ENCODE measurements around the gene NFIA. TPM values are rescaled to one million over a fixed set of nuclear protein-coding genes. Genes with fewer than 3 reads are reported as not detected.

Gene NFIA
- total RNA-seq, 2 experiments from 2014 or later = 0.80 to 5.4 TPM

DNA sequence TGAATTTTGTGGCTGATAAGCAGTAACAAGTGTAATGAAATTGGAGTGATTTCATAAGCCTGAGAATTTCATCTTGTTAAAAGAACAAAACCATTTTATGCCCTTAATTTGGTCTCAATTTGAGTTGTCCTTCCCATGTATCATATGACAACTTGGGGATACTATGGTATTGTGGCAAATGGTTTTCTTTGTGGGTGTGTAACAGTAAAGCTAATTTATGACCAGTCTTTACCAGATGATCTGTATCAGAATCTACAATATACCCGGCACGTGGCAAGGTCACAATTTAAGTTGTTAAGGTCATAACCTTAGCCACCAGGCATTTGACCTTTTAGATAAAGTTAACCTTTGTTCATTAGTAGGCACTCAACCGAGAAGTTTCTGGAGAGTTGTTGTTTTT, 9.1 kb downstream of the NFIA start:
- CTCF ChIA-PET = interaction anchor here (1.6 kb wide), 1 partner anchor 41 kb away, joined by 7 read pairs; no protein-coding TSS in a partner anchor
- H3K9me3 Mint-ChIP-seq (ENCODE audit: low read depth) = no peaks in the 10 kb centered on the region
- no peaks in the 10 kb centered on the region for H3K27me3 Mint-ChIP-seq

DNA sequence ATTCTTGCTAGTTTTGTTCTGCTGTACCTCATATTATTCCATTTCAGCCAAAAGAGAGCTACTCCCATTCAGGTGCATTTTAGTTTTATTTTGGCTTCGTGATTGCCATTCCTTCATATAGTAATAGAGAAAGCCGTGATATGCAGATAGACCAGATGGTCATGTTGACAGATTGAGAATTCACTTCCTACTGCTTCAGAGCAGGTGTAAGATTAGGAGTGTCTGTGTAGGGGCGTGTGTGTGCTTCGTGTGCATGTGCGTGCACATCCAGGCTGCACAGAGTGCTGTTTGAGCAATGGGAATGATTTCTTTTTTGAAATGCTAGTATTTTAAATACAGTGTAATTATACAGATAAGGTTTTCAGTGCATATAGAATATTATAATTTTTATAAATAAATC, 10.3 kb downstream of the NFIA start:
- peaks cover 2% of the 10 kb centered on the region for H3K36me3 Mint-ChIP-seq
- H3K4me1 Mint-ChIP-seq = peaks cover 17% of the 10 kb centered on the region
- ATAC-seq (no peak), DNase-seq (no peak)
- CTCF ChIA-PET = interaction anchor here (1.6 kb wide), 1 partner anchor 42 kb away, joined by 7 read pairs; no protein-coding TSS in a partner anchor
- no peaks in the 10 kb centered on the region for H3K9me3 Mint-ChIP-seq (ENCODE audit: low read depth)
- no peak overlapping the region for H3K4me3 Mint-ChIP-seq
- no peak overlapping the region for H3K27ac Mint-ChIP-seq
- no peaks in the 10 kb centered on the region for H3K27me3 Mint-ChIP-seq

More for the DNA sequence above, 9.1 kb downstream of the NFIA start:
- Mint-ChIP-seq H3K4me1 (peaks cover 14% of the 10 kb centered on the region), H3K4me3 (no peak overlapping the region), H3K27ac (no peak overlapping the region), H3K36me3 (peaks cover 2% of the 10 kb centered on the region)
- no peak for ATAC-seq
- no peak for DNase-seq

DNA sequence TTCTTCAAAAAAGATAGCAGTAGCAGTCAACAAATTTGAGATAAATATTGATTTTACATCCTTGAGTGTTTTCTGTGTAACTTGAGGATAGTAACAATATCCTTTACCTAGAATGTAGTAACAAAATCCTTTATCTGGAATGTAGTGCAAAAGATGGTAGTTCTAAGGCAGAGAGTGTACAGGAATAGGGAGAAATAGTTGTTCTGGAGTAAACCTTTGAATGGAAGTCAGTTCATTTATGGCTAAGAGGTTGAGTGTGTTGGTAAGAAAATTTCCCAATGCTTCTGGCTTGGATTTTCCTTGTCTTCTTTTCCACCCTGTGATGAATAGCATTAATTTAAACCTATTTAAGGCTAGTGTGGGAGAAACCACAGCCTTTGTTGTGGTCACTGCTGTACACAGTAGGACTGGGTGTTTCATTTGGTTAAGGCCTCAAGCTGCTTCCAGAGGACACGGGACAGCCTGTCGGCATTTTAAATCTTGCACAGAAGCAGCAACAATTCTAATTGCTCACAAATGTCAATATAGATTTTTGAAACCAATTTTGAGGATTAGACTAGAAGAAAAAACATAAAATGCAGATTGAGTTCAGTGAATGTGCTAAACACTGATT, 11.3 kb downstream of the NFIA start:
- Mint-ChIP-seq H3K9me3 (ENCODE audit: low read depth) (no peaks in the 10 kb centered on the region), H3K4me3 (no peak overlapping the region), H3K27me3 (no peaks in the 10 kb centered on the region), H3K27ac (no peak overlapping the region), H3K36me3 (peaks cover 2% of the 10 kb centered on the region), H3K4me1 (peaks cover 17% of the 10 kb centered on the region)
- DNase-seq = no peak
- ATAC-seq = no peak
- CTCF ChIA-PET = interaction anchor here (1.0 to 1.3 kb wide), 3 partner anchors 8 to 51 kb away, joined by 3 to 5 read pairs (median 4); no protein-coding TSS in a partner anchor

DNA sequence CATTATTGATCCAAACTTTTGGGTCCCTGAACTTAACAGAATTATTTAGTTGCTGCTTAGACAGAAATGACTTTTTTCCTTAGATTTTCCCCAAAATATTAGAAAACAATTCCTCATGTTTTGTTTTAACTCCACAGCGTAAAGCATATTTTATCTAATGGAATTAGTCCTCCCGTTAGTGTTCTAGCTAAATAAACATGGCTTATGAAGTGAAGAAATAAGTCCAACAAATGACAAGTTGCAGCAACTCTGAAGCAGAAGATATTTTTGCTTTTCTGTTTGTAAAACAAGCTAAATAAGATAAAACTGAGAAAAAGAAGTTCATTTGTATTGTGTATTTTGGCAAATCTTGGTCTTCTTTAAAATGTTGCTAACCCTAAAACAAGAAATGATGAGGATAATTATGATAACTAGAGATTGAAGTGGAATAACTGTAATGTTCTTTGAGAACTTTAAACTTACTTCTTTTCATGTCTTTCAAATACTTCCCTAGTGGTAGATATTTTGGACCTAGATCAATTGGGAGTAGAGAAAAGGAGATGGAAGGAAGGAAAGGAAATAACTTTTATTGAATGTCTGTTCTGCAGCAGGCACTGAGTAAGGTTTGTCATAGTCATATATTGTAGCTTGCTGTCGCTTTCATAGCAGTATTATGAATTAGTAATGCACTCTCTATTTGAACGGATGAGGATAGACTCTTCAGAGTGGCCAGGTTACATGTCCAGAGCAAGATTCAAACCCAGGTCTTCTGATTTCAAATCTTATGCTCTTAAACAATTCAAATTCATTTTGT, 12.5 kb downstream of the NFIA start:
- H3K36me3 Mint-ChIP-seq = peaks cover 2% of the 10 kb centered on the region
- H3K27me3 Mint-ChIP-seq = no peaks in the 10 kb centered on the region
- no peak overlapping the region for H3K27ac Mint-ChIP-seq
- CTCF ChIA-PET = interaction anchor here (1.0 to 1.3 kb wide), 3 partner anchors 9 to 52 kb away, joined by 3 to 5 read pairs (median 4); no protein-coding TSS in a partner anchor
- DNase-seq (no peak), ATAC-seq (no peak)
- no peak overlapping the region for H3K4me3 Mint-ChIP-seq
- no peaks in the 10 kb centered on the region for H3K9me3 Mint-ChIP-seq (ENCODE audit: low read depth)
- H3K4me1 Mint-ChIP-seq = peaks cover 17% of the 10 kb centered on the region

DNA sequence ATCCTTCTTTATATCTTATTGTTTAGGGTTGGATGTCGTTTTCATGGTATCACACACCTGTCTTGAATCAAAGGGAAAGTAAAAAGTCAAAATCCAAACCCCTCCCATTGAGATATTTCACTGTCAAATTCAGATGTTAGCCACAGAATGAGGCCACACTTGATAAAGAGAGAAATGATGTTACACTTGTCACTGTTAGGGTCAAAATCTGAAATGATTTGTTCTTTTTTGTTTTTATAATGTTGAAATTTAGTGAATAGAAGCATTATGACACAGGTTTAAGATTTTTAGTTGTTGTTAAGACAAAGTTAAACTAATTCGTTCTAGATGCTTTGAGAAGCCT, 13.1 kb downstream of the NFIA start:
- no peak overlapping the region for H3K27ac Mint-ChIP-seq
- no peaks in the 10 kb centered on the region for H3K27me3 Mint-ChIP-seq
- DNase-seq = no peak
- H3K4me1 Mint-ChIP-seq = peaks cover 17% of the 10 kb centered on the region
- H3K4me3 Mint-ChIP-seq = no peak overlapping the region
- no peaks in the 10 kb centered on the region for H3K9me3 Mint-ChIP-seq (ENCODE audit: low read depth)
- CTCF ChIA-PET = no interaction called here
- H3K36me3 Mint-ChIP-seq = peaks cover under 1% of the 10 kb centered on the region
- ATAC-seq = no peak

DNA sequence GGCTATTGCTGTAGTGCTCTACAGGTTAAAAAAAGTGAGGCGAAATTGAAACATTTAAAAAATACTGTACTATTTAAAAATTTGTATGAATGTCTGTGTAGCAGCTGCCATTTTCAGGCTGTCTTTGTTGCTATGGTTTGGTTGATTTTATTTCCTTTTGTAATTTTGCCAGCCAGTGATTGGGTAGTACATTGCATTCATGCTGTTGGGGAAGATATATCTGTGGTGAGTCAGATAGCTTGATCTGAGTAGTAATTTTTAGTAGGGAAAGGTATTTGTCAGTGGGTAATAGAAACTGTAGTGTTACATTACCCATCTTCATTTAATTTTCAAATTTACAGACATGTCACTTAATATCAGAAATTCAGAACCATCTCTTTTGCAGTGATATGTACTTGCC, 15.0 kb downstream of the NFIA start:
- ATAC-seq (no peak), DNase-seq (no peak)
- H3K9me3 Mint-ChIP-seq (ENCODE audit: low read depth) = no peaks in the 10 kb centered on the region
- CTCF ChIA-PET = interaction anchor here (1.0 to 1.5 kb wide), 2 partner anchors 14 to 48 kb away, joined by 3 read pairs; no protein-coding TSS in a partner anchor
- H3K36me3 Mint-ChIP-seq = no peaks in the 10 kb centered on the region
- H3K27ac Mint-ChIP-seq = no peak overlapping the region
- H3K4me3 Mint-ChIP-seq = no peak overlapping the region
- H3K27me3 Mint-ChIP-seq = no peaks in the 10 kb centered on the region
- H3K4me1 Mint-ChIP-seq = peaks cover 21% of the 10 kb centered on the region

DNA sequence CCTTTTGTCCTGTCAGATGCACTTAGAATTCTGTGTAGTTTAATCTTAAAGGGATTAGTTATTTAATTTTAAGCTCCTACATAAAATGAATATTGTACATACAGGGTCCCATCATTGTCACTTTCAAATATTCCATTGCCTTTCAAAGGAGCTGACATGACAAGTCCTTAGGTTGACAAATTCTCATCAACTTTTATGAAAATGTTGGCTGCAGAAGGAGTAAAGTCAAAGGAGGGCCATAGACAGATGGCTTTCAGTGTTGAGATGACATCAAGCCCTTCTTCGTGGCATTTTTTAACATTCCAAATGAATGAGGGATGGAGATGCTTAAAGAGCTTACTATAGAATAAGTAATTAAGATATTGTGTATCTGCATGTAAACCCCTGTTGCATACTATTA, 15.4 kb downstream of the NFIA start:
- DNase-seq (no peak), ATAC-seq (no peak)
- Mint-ChIP-seq H3K36me3 (no peaks in the 10 kb centered on the region), H3K27ac (no peak overlapping the region), H3K4me3 (no peak overlapping the region), H3K4me1 (peaks cover 21% of the 10 kb centered on the region), H3K9me3 (ENCODE audit: low read depth) (no peaks in the 10 kb centered on the region), H3K27me3 (no peaks in the 10 kb centered on the region)
- CTCF ChIA-PET = interaction anchor here (1.0 to 1.2 kb wide), 2 partner anchors 14 to 47 kb away, joined by 3 to 6 read pairs; no protein-coding TSS in a partner anchor

DNA sequence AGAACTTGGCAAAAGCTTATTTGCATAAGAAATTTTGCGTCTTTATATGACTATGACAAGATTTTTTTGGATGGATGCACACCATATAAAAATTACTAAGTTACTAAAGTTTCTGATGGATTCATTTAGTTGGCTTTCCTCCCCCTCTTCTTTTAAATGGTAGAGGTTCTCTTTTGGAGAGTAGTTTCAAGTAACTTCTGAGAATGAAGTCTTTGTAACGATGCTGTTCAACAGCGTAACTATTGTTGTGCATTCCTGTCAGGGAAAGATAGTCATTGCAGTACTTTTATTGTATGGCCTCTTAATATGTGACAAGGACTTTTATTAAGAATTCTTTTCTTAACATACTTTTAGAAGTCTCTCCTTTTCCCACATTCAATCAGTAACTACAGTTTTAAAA, 16.0 kb downstream of the NFIA start:
- Mint-ChIP-seq H3K27me3 (no peaks in the 10 kb centered on the region), H3K36me3 (no peaks in the 10 kb centered on the region), H3K4me3 (no peak overlapping the region), H3K27ac (no peak overlapping the region), H3K9me3 (ENCODE audit: low read depth) (no peaks in the 10 kb centered on the region), H3K4me1 (peaks cover 21% of the 10 kb centered on the region)
- DNase-seq = no peak
- CTCF ChIA-PET = interaction anchor here (1.2 kb wide), 1 partner anchor 48 kb away, joined by 6 read pairs; no protein-coding TSS in a partner anchor
- no peak for ATAC-seq

DNA sequence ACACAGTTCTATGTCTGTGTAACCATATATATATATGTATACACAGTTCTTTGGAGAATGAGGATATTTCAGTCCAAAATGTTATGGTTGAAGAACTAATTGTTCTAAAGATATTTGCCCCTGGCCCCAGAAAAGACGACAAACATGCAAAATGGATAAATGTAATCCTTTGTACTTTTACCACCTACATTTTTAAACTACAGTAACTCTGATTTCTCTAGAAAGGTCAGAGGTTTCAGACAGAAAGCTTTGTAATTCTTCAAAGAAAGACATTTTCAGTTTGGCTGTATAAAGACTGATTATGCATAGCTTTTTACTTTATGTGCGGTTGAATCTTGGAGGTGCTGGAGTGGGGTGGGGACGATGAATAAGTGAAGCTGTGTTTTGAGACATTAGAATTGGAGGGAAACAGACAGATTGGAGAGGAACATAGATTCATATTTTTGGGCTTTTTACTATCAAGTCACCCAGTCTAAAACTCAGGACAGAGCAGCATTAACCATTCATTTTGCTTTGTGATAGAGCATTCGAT, 16.6 kb downstream of the NFIA start:
- peaks cover 19% of the 10 kb centered on the region for H3K4me1 Mint-ChIP-seq
- H3K36me3 Mint-ChIP-seq = no peaks in the 10 kb centered on the region
- no peaks in the 10 kb centered on the region for H3K9me3 Mint-ChIP-seq (ENCODE audit: low read depth)
- CTCF ChIA-PET = interaction anchor here (1.2 kb wide), 1 partner anchor 49 kb away, joined by 6 read pairs; no protein-coding TSS in a partner anchor
- no peak overlapping the region for H3K27ac Mint-ChIP-seq
- DNase-seq (no peak), ATAC-seq (no peak)
- H3K27me3 Mint-ChIP-seq = no peaks in the 10 kb centered on the region
- no peak overlapping the region for H3K4me3 Mint-ChIP-seq

DNA sequence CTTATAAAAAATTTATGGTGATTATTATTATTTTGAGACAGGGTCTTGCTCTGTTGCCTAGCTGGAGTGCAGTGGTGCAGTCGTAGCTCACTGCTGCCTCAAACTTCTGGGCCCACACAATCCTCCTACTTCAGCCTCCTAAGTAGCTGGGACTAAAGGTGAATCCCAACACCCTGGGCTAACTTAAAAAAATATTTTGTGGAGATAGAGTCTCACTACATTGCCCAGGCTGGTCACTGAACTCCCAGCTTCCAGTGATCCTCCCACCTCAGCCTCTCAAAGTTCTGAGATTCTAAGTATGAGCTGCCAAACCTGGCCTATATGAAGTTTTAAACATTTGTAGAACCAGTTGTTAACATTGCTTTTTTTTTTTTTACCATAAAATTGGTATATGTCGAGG, 18.2 kb downstream of the NFIA start:
- ATAC-seq = no peak
- CTCF ChIA-PET = interaction anchor here (1.2 to 1.3 kb wide), 2 partner anchors 49 to 122 kb away, joined by 3 to 4 read pairs; no protein-coding TSS in a partner anchor
- H3K36me3 Mint-ChIP-seq = no peaks in the 10 kb centered on the region
- H3K27ac Mint-ChIP-seq = no peak overlapping the region
- no peaks in the 10 kb centered on the region for H3K9me3 Mint-ChIP-seq (ENCODE audit: low read depth)
- no peak for DNase-seq
- H3K4me1 Mint-ChIP-seq = peaks cover 9% of the 10 kb centered on the region
- H3K4me3 Mint-ChIP-seq = no peak overlapping the region
- no peaks in the 10 kb centered on the region for H3K27me3 Mint-ChIP-seq

DNA sequence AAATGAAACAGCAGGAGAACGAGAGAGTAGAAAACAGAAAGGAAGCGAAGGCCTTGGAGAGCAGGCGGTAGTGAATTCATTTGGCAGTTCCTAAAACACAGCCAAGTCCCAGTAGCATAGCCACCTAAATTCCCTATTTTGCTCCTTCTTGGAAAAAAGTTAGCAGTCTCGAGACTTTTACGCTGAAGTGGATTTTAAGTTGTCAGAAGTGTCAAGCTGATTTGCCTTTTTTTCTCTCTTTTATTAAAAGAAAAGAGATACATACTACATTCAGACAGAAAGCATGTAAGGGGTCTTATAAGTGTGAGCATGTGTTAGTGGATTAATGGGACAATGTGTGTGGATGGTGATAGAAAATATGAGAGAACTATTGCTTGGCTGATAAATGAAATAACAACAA, 19.2 kb downstream of the NFIA start:
- peaks cover 9% of the 10 kb centered on the region for H3K4me1 Mint-ChIP-seq
- H3K36me3 Mint-ChIP-seq = peaks cover 1% of the 10 kb centered on the region
- CTCF ChIA-PET = no interaction called here
- H3K4me3 Mint-ChIP-seq = no peak overlapping the region
- no peak for DNase-seq
- ATAC-seq = no peak
- no peak overlapping the region for H3K27ac Mint-ChIP-seq
- H3K9me3 Mint-ChIP-seq (ENCODE audit: low read depth) = no peaks in the 10 kb centered on the region
- no peaks in the 10 kb centered on the region for H3K27me3 Mint-ChIP-seq

DNA sequence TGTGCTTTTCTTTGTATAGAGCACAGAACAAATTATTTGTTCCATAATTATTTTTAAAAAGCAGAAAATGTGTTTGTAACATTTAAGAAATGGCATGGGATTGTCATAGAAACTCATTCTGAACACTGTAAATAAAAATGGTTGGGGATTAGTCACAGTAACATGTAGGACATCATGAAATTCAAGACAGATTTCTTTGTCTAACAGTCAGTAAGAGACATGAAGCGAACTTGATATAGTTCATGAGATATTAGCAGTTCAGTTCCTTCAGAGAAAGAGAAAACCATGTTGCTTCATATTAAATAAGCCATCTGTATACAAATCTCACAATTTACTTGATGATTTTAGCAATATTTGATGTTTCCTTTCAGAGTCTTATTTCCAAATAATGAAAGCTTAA, 19.7 kb downstream of the NFIA start:
- peaks cover 9% of the 10 kb centered on the region for H3K4me1 Mint-ChIP-seq
- ATAC-seq (no peak), DNase-seq (no peak)
- H3K27ac Mint-ChIP-seq = no peak overlapping the region
- no peak overlapping the region for H3K4me3 Mint-ChIP-seq
- H3K36me3 Mint-ChIP-seq = peaks cover 3% of the 10 kb centered on the region
- H3K27me3 Mint-ChIP-seq = no peaks in the 10 kb centered on the region
- CTCF ChIA-PET = no interaction called here
- H3K9me3 Mint-ChIP-seq (ENCODE audit: low read depth) = no peaks in the 10 kb centered on the region

DNA sequence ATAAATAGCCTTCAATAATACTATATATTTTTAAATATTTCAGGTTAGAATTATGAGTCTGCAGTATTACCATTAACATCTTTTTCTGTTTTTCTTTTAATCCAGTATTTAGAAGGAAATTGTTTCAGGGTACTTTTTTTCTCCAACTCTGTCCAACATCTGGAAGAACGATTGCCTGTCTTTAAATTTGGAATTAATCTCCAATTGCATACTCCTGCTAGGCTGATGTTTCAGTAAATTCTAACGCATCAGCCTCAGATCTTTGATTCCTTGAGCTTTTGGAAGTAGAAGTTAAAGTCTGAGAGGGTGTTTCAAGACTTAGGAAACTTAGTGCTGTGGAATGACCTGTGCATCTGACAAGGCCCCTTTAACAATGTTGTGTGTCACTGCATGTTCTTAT, 20.3 kb downstream of the NFIA start:
- H3K27ac Mint-ChIP-seq = no peak overlapping the region
- H3K27me3 Mint-ChIP-seq = no peaks in the 10 kb centered on the region
- no peak for DNase-seq
- peaks cover 3% of the 10 kb centered on the region for H3K36me3 Mint-ChIP-seq
- no peak for ATAC-seq
- CTCF ChIA-PET = no interaction called here
- H3K4me1 Mint-ChIP-seq = peaks cover 7% of the 10 kb centered on the region
- H3K4me3 Mint-ChIP-seq = no peak overlapping the region
- H3K9me3 Mint-ChIP-seq (ENCODE audit: low read depth) = no peaks in the 10 kb centered on the region

All from activated CD8-positive, alpha-beta memory T cell treated with anti-CD3 and anti-CD28 coated beads, Interleukin-2, amount 10 ng/mL, durations not matched to agents 7 days and 5 days (primary cell).